Esophagus squamous epithelium (tissue), 5 donors: ENCODE data around the gene LSM3. TPM values are rescaled to one million over a fixed set of nuclear protein-coding genes. Genes with fewer than 3 reads are reported as not detected.

Source experiments
- DNase-seq: peaks from one replicate; lab custom pipeline; 2025; lab: John Stamatoyannopoulos, UW
- H3K27ac ChIP-seq, 4 donors: fragments of 200-600 bp; sonication (generic); one replicate each; pipeline ENCODE4 v1.5.1; 2016 to 2019; ENCODE audit warnings: mild to moderate bottlenecking in 1 of 4
- H3K27me3 ChIP-seq, 4 donors: fragments of 200-600 bp; sonication (generic); 1 replicate in 3 of 4; 2 replicates in 1 of 4; pipeline versions ENCODE4 v1.5.1 to v1.6.0; 2017 to 2021; ENCODE audit warnings: antibody characterized with exemption in 1 of 4
- H3K36me3 ChIP-seq, 3 donors: fragments of 200-600 bp; sonication (generic); one replicate each; pipeline ENCODE4 v1.5.1; 2016 to 2019
- H3K4me1 ChIP-seq, 3 donors: fragments of 200-600 bp; sonication (generic); one replicate each; pipeline ENCODE4 v1.5.1; 2017 to 2019
- H3K4me3 ChIP-seq, 4 donors: fragments of 200-600 bp; sonication (generic); 1 replicate in 3 of 4; 2 replicates in 1 of 4; pipeline ENCODE4 v1.5.1; 2016 to 2019; ENCODE audit warnings: mild to moderate bottlenecking in 2 of 4, moderate library complexity in 1 of 4
- H3K9me3 ChIP-seq, 3 donors: fragments of 200-600 bp; sonication (generic); one replicate each; pipeline ENCODE4 v1.5.1; 2016 to 2019
- POLR2A ChIP-seq, 4 donors: fragments of 450-650 bp; IDR thresholded peaks; one replicate each; pipeline ENCODE4 v1.6.1; 2017; ENCODE audit warnings: antibody characterized with exemption in 4 of 4, mild to moderate bottlenecking in 4 of 4, moderate library complexity in 3 of 4
- WGBS, 2 donors: methylation state at CpG; one replicate each; pipeline ENCODE4 v1.1.5; 2018; 5-methylcytosine and 5-hydroxymethylcytosine counted together
- intact Hi-C: fragments of 100-400 bp; cut with DNase I; formaldehyde crosslinking; loops from one replicate; pipeline ENCODE4 v1.15.0; 2022
- total RNA-seq, 4 donors: library from RNA; depleted of rRNA; stranded (reverse); fragments of >200 nt; gene quantifications; one replicate each; pipeline ENCODE4 v1.1.0, GENCODE V29; 2016
- TF ChIP-seq, protein P1 (sequence below), 6 experiments: fragments of 450-650 bp in 4 of 6; fragments of 200-600 bp in 2 of 6; sonication (generic) in 2 of 6; IDR thresholded peaks; one replicate each; pipeline ENCODE4 v1.5.1; 2016 to 2019; ENCODE audit warnings: antibody characterized with exemption in 6 of 6, mild to moderate bottlenecking in 4 of 6, moderate library complexity in 4 of 6
- donor health status: DM: yes; HTN: yes; CAD: no.

The LSM3 gene
- total RNA-seq, 4 donors from 2014 or later: 6.3 to 21.5 (median 13.7) TPM

GRCh38 chr3:14135581-14135980 lies 43.0 kb upstream of the LSM3 start:
- no peak overlapping the region for H3K27ac ChIP-seq
- H3K4me3 ChIP-seq: no peak overlapping the region
- WGBS, 2 donors: 90 to 100% methylated on average over 1 to 6 of the region's 11 CpGs
- peaks cover 0 to 42% (median 10%) of the 10 kb centered on the region in 3 donors for H3K4me1 ChIP-seq
- intact Hi-C loops: no loop called here
- TF ChIP-seq, protein P1, sequence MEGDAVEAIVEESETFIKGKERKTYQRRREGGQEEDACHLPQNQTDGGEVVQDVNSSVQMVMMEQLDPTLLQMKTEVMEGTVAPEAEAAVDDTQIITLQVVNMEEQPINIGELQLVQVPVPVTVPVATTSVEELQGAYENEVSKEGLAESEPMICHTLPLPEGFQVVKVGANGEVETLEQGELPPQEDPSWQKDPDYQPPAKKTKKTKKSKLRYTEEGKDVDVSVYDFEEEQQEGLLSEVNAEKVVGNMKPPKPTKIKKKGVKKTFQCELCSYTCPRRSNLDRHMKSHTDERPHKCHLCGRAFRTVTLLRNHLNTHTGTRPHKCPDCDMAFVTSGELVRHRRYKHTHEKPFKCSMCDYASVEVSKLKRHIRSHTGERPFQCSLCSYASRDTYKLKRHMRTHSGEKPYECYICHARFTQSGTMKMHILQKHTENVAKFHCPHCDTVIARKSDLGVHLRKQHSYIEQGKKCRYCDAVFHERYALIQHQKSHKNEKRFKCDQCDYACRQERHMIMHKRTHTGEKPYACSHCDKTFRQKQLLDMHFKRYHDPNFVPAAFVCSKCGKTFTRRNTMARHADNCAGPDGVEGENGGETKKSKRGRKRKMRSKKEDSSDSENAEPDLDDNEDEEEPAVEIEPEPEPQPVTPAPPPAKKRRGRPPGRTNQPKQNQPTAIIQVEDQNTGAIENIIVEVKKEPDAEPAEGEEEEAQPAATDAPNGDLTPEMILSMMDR (IDR thresholded peaks at IDR 0.05): no peak
- no peak for TF ChIP-seq POLR2A (IDR thresholded peaks at IDR 0.05)
- peaks cover 52 to 100% (median 69%) of the 10 kb centered on the region in 3 donors for H3K36me3 ChIP-seq
- no peaks in the 10 kb centered on the region for H3K27me3 ChIP-seq
- H3K9me3 ChIP-seq: no peaks in the 10 kb centered on the region
- no peak for DNase-seq

- Histone ChIP-seq H3K4me3 (no peak overlapping the region), H3K9me3 (no peaks in the 10 kb centered on the region), H3K27me3 (no peaks in the 10 kb centered on the region), H3K27ac (peak overlapping the region; percentile 24 to 80 (median 63)), H3K4me1 (peaks cover 0 to 49% (median 10%) of the 10 kb centered on the region in 3 donors), H3K36me3 (peaks cover 41 to 100% (median 60%) of the 10 kb centered on the region in 3 donors)
- TF ChIP-seq, protein P1 (IDR thresholded peaks at IDR 0.05): no peak
- TF ChIP-seq POLR2A (IDR thresholded peaks at IDR 0.05): no peak
- intact Hi-C loops: no loop called here
- no CpG with 5 or more reads among the region's 3 CpGs for WGBS, 2 donors
- no peak for DNase-seq
Observed at GRCh38 chr3:14137004-14137403, 41.6 kb upstream of the LSM3 start.

DNA sequence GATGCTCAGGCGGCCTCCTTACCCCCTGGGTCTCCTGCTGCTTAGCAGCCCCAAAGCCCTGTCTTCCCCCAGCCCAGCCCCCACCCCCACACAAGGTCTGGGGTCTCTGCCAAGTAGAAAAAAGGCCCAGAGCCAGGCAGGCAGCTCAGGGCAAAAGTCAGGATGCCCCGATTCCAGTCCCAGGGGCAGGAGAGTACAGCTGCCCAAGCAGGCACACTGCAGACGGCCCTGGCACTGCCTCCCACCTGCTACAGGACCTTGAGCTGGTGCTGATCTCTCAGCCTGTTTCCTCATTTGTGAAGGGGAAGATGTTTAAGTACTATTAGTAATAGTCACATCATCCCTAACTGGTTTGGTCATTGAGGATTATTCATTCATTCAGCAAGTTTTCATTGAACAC lies 41.2 kb upstream of the LSM3 start:
- WGBS, 2 donors: 33 to 63% methylated on average over 1 of the region's 3 CpGs

GRCh38 chr3:14138109-14138877 lies 40.3 kb upstream of the LSM3 start:
- WGBS, 2 donors: 88 to 91% methylated on average over 16 of the region's 16 CpGs
- intact Hi-C loops: no loop called here
- Histone ChIP-seq H3K27ac (peak overlapping the region in 1 of 4 donors; percentile 80), H3K9me3 (no peaks in the 10 kb centered on the region), H3K4me1 (peaks cover 0 to 62% (median 23%) of the 10 kb centered on the region in 3 donors), H3K36me3 (peaks cover 33 to 100% (median 47%) of the 10 kb centered on the region in 3 donors), H3K27me3 (no peaks in the 10 kb centered on the region), H3K4me3 (no peak overlapping the region)
- no peak for DNase-seq
- TF ChIP-seq, protein P1 (IDR thresholded peaks at IDR 0.05): no peak
- TF ChIP-seq POLR2A (IDR thresholded peaks at IDR 0.05): no peak

More for the DNA sequence above, 41.2 kb upstream of the LSM3 start:
- Histone ChIP-seq H3K9me3 (no peaks in the 10 kb centered on the region), H3K27me3 (no peaks in the 10 kb centered on the region), H3K4me3 (no peak overlapping the region), H3K27ac (peak overlapping the region; percentile 24 to 80 (median 63)), H3K36me3 (peaks cover 40 to 100% (median 56%) of the 10 kb centered on the region in 3 donors), H3K4me1 (peaks cover 0 to 54% (median 15%) of the 10 kb centered on the region in 3 donors)
- intact Hi-C loops: no loop called here
- no peak for TF ChIP-seq POLR2A (IDR thresholded peaks at IDR 0.05)
- TF ChIP-seq, protein P1 (IDR thresholded peaks at IDR 0.05): no peak
- no peak for DNase-seq
